Mucosa of descending colon (tissue), 3 donors: ENCODE results near the gene WNT6. TPM values are rescaled to one million over a fixed set of nuclear protein-coding genes. Genes with fewer than 3 reads are reported as not detected.

ENCODE experiments used
- ATAC-seq: fragments of 200-7000 bp; cut with Tn5 transposase; one replicate; pipeline ENCODE4 v1.9.1; 2020; ENCODE audit warnings: mild to moderate bottlenecking, moderate library complexity
- DNase-seq, 3 donors: peaks; one replicate each; pipeline ENCODE4 v3.0.0-alpha.2; 2020
- H3K36me3 ChIP-seq: fragments of 200-600 bp; one replicate; pipeline ENCODE4 v1.8.0; 2021; ENCODE audit warnings: low read depth, mild to moderate bottlenecking
- H3K4me1 ChIP-seq: fragments of 200-600 bp; one replicate; pipeline ENCODE4 v1.8.0; 2021; ENCODE audit warnings: low read depth, mild to moderate bottlenecking
- H3K4me3 ChIP-seq: fragments of 200-600 bp; one replicate; pipeline ENCODE4 v1.8.0; 2021; ENCODE audit warnings: mild to moderate bottlenecking
- H3K9me3 ChIP-seq: fragments of 200-600 bp; one replicate; pipeline ENCODE4 v1.8.0; 2021; ENCODE audit warnings: mild to moderate bottlenecking
- intact Hi-C, 2 donors: fragments of 100-400 bp; cut with DNase I in 1 of 2; cut with micrococcal nuclease in 1 of 2; formaldehyde crosslinking; loops; one replicate each; pipeline versions ENCODE4 v1.11.0 to v1.11.1; 2022; cut with DNase I, micrococcal nuclease
- total RNA-seq, 3 donors: library from RNA; stranded (reverse); fragmentation: NEBNext Ultra II Directional in 2 of 3; extraction: Animal tissue kit (Norgen Biotek cat#: 25700) in 2 of 3; gene quantifications; one replicate each; pipeline versions ENCODE4 v1.2.1 to v1.2.4, GENCODE V29; 2021 to 2023
- TF ChIP-seq, protein P1 (sequence below): fragments of 200-600 bp; IDR thresholded peaks from one replicate; pipeline ENCODE4 v1.8.0; 2022; ENCODE audit warnings: antibody characterized with exemption, mild to moderate bottlenecking
- donor health status: DM: no; HTN: no; CAD: no; lungs with moderate emphysema.
- donor health status: DM: no; HTN: no; CAD: no.
- donor health status: DM: no; HTN: yes; CAD: no.

The WNT6 gene
- total RNA-seq, 3 donors from 2014 or later: 0.39 to 5.7 (median 0.41) TPM

DNA sequence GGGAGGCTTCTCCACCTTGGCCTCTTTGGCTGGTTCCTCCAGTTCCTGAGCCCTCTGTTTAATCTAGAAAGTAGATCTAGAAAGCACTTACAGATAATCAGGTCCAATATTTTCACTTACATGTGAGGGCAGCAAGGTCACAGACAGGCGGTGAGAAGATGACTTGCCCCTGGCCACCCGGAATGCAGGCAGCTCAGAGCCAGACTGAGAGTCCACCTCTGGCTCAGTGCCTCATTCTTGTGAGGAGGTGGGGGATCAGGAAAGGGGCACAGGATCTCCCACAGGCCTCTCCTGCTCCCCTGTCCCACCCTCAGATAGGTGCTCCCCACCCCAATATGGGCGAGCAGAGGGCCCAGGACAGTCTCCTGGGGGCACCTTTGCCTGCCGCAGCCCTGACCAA is 5.8 kb downstream of the WNT6 start:
- TF ChIP-seq, protein P1, sequence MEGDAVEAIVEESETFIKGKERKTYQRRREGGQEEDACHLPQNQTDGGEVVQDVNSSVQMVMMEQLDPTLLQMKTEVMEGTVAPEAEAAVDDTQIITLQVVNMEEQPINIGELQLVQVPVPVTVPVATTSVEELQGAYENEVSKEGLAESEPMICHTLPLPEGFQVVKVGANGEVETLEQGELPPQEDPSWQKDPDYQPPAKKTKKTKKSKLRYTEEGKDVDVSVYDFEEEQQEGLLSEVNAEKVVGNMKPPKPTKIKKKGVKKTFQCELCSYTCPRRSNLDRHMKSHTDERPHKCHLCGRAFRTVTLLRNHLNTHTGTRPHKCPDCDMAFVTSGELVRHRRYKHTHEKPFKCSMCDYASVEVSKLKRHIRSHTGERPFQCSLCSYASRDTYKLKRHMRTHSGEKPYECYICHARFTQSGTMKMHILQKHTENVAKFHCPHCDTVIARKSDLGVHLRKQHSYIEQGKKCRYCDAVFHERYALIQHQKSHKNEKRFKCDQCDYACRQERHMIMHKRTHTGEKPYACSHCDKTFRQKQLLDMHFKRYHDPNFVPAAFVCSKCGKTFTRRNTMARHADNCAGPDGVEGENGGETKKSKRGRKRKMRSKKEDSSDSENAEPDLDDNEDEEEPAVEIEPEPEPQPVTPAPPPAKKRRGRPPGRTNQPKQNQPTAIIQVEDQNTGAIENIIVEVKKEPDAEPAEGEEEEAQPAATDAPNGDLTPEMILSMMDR: no peak
- no peaks in the 10 kb centered on the region for H3K9me3 ChIP-seq
- DNase-seq (no peak), ATAC-seq (no peak)
- intact Hi-C loops: no loop called here
- H3K4me1 ChIP-seq: peaks cover 4% of the 10 kb centered on the region
- H3K4me3 ChIP-seq: no peak overlapping the region
- H3K36me3 ChIP-seq: no peaks in the 10 kb centered on the region

DNA sequence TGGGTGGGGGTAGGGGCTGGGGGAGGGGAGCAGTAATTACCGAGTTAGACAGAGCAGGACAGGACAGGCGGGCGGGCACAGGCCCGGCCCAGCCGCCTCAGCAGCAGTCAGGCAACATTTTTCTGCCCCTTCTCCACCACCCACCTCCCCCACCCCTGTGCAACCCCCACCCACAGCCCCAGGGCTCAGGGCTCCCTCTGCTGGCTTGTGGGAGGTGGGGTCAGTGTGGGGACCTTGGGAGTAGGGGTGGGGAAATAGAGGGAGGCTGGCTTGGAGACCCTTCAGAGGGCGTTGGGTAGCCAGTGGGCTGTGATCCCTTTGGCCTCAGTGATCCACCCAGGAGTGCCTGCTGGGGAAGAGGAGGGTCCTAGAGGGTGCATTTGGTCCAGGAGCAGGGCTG is 6.4 kb downstream of the WNT6 start:
- peaks cover under 1% of the 10 kb centered on the region for H3K4me1 ChIP-seq
- TF ChIP-seq, protein P1: no peak
- DNase-seq (no peak), ATAC-seq (no peak)
- H3K36me3 ChIP-seq: no peaks in the 10 kb centered on the region
- no peak overlapping the region for H3K4me3 ChIP-seq
- intact Hi-C loops: no loop called here
- no peaks in the 10 kb centered on the region for H3K9me3 ChIP-seq

DNA sequence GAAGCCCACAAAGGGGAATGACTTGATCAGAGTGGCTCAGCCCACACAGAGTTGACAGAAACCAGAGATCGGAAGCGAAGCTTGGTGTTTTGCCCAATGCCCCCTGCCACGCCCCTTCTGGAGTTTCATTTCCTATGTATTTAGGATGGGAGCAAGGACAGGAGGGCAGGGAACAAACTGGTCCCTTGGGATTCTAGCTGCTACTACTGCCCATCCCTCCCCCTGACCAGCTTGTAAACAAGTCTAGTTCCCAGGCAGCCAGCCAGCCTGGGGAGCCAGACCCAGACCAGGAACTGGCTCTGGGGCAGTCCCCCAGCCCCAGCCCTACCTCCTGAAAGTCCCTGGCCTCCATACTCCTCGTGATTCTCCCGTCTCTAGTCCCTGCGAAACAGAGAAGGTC is 8.3 kb downstream of the WNT6 start:
- intact Hi-C loops: no loop called here
- Histone ChIP-seq H3K4me1 (peaks cover 5% of the 10 kb centered on the region), H3K4me3 (no peak overlapping the region), H3K9me3 (no peaks in the 10 kb centered on the region), H3K36me3 (no peaks in the 10 kb centered on the region)
- DNase-seq (no peak), ATAC-seq (no peak)
- TF ChIP-seq, protein P1: no peak

DNA sequence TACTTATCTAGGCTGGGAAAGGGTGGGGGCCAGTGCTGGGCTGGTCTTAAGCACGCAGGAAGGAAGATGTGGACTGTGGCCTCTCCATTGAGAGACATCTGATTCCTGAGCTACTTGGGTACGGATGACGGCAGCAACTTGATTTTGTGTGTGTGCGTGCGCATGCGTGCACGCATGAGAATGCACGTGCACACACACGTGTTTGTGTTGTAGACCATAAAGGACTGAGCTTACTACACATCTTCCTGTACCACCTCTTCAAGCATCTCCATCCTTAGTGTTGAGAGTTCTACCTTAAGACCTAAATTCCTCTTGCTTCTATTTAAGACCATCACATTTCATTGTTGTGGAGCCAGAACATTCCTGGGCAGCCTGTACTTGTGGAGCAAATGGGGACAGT is 9.5 kb downstream of the WNT6 start:
- intact Hi-C loops: no loop called here
- DNase-seq: no peak
- H3K36me3 ChIP-seq: no peaks in the 10 kb centered on the region
- ATAC-seq: no peak
- H3K4me1 ChIP-seq: peaks cover 10% of the 10 kb centered on the region
- H3K9me3 ChIP-seq: no peaks in the 10 kb centered on the region
- H3K4me3 ChIP-seq: no peak overlapping the region
- TF ChIP-seq, protein P1: no peak

DNA sequence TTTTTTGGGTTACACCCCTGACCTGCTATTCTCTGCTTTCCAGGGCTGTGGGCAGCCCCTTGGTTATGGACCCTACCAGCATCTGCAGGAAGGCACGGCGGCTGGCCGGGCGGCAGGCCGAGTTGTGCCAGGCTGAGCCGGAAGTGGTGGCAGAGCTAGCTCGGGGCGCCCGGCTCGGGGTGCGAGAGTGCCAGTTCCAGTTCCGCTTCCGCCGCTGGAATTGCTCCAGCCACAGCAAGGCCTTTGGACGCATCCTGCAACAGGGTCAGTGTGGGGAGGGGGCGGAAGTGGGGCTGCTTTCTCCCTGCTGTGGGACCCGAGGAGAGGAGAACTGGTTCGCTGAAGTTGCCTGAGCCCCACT is 11.4 kb downstream of the WNT6 start:
- Histone ChIP-seq H3K4me1 (peaks cover 10% of the 10 kb centered on the region), H3K36me3 (no peaks in the 10 kb centered on the region), H3K9me3 (no peaks in the 10 kb centered on the region), H3K4me3 (no peak overlapping the region)
- TF ChIP-seq, protein P1: no peak
- ATAC-seq: peak; percentile 18
- peak in 1 of 3 donors; percentile 66 for DNase-seq
- intact Hi-C loops: no loop called here
